HG02798 (cell line): ENCODE data around the gene ATXN7L1.

Experiments
- ATAC-seq: cut with Tn5 transposase; IDR thresholded peaks from one replicate; pipeline ENCODE4 v1.9.1; 2021; ENCODE audit warnings: mild to moderate bottlenecking; ENCODE audit not compliant: unreplicated experiment, poor library complexity

The ATXN7L1 gene

DNA sequence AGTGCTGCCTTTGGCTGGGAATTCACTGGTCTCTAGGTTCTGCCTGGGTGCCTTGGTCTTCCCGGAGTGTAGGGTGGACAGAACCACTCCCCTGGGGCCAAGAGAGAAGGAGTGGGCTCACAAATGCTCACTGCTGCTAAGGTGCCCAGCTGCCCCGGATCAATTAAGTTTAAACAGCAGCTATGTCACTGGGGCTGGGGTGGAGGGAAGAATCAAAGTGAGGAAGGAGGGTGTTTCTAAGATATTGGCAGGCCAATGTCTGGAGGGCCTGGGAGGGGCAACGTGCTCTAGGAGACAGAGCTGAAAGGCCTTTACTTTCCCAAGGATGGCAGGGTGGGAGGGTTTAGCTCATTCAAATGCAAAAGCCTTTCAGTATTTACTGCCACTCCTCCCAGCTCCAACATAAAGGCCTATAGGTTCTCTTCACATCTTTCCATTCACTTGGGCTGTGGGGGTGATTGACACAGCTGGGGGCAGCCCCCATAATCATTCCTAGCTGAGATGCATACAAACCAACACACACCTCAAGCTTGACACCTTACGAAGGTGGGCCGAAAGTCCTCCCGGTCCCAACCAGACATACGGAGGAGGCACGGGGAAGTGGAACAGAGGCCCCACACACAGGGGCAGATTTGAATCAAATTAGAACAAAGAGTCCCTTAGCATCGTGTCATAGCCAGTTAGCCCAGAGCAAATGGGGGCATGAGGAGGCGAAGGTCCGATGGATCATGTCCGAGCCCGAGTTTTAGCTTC, 187.2 kb downstream of the ATXN7L1 start:
- ATAC-seq = no peak

DNA sequence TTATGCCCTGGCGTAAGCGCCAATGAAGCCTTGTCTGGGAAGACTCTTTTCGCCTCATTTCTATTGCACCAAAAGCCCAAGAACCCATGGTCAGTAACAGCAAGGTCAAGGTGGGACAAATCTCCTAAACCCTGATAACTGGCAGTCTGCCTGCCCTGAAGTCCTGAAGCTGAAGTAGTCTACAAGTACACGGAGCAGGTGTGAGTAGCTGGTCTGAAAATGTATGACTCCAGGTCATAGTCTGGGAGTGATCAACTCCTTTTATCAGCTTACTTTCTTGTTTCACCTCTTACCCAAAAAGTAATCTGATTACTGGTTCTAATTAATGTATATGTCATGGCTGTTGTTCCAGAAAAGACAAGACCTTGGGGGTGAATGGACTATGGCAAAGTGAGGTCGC, 187.8 kb downstream of the ATXN7L1 start:
- no peak for ATAC-seq

DNA sequence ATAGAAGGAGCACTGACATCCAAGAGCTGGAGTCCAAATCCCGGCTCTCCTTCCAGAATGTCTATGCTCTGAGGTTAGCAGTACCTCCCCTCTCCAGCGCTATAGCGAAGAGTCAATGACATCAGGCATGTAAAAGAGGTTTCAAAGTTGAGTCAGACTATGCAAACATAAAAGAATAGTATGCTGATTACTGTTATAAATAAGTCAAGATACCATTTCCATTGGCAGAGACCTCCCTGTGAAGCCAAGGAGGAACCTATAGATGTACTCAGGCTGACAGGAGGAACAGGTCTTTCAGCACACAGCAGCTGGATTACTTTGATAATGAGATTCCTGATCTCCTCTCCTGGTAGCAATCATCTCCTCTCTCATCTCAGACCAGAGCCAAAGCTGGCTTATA, 191.2 kb downstream of the ATXN7L1 start:
- ATAC-seq = no peak

DNA sequence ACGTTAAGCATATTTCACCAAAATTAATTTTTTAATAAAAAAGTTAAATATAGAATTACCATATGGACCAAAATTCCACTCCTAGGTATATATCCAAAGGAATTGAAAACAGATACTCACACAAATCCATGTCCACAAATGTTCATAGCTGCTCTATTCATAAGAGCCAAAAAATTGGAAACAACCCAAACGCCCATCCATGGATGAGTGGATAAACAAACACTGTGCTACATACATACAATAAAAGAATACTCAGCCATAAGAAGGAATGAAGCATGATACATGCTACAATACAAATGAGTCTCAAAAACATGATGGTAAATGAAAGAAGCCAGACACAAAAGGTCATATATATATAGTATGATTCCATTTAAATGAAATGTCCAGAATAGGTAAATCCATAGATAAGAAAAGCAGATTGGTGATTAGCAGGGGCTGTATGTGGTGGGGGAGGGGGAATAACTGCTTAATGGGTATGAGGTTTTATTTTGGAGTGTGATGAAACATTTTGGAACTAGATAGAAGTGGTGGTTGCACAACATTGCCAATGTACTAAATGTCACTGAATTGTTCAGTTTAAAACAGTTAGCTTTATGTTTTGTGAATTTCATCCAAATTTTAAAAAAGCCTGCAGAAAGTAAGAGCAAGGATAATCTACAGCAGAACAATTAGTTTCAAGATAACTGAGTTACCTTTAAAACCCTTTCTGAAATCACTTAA, 193.9 kb downstream of the ATXN7L1 start:
- ATAC-seq = no peak

DNA sequence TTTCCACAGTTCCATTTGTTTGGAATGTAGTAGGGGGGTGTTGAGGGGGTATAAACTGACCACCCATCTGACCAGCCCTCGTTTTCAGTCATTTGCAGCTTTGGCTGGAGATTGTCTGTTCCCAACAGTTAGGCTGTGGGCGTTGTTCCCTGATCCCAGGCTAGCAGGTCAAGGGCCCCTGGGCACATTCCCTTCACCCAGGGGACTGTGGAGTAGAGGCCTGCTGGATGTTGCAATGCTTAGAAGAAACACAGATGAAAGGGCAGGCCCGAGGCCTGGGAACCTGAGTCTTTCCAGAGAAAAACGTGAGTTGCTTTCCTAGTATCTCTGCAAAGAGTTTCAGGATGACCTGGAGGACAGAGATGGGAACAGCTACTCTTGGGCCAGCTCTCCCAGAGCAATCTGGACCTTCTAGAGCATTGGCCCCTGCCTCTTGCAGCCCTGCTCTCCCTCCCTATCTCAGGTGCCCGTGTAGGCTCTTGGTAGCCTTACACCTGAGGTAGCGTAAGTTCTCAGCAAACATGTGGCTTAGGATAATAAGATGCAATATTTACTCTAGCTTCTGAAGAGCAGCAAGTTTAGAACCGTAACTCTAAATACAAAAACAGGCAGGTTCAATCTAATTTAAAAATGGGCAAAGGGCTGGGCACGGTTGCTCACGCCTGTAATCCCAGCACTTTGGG, 195.8 kb downstream of the ATXN7L1 start:
- no peak for ATAC-seq

DNA sequence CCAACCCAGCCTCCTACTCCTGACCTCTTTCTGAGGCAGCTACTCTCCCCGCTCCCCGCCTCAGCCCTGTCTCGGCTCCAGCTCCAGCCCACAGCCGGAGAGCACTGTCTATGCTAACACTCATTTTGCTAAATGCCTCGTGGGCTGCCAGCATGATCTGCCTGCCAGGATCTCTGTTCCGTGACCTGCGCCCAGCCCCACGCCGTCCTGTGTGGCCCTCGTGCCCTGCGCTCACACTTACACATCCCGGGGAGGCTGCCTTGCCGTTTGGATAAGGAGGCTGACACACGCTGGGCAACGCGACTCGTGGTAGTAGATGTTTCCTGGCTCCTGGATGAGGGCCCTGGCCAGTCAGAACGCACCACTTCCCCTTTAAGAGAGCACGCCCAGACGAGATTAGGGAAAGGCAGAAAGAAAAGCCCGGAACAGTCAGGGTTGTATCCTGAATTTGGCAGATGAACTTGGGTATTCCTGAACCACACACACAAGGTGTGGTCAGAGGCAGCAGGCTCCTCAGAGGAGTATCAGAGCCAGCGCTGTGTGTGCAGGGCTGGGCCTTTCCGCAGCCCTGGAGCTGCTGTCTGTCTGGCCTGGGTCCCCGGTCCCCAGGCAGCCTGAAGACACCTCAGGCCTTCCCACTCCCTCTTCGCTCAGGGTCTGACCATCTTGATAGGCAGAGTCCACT, 197.4 kb downstream of the ATXN7L1 start:
- ATAC-seq = peak; percentile 45

DNA sequence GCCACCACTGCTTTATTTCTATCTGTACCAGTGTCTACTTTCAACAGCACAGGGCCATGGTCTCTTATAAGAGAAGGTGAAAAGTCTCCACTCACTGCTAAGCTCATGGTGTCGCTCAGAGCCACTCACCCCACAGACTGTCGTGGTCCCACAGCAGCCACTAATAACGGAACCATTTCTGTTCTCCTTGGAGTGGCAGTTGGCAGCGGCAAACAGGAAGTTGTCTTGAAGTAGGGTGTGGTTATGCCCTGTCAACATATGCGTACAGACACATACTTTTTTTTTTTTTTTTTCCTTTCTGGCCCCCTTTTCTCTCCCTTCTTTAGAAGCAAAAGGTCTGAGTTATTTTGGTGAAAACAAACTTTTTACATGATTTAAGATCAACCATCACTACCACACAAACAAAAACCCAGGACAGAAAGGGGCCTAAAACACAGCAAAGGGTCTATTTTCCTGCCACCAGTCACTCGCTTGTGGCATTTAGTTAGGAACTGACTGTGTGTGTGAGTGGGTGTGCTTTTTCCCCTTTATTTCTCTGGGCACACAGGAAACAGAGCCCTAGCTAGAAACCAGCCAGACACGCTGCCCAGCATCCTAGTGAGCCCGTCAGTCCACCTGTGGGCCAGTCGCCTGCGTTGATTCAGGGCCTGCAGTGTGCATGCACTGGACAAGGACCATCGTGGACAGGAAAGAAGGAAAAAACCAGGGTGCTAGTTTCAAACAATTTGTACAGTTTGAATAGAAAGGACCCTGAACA, 198.4 kb downstream of the ATXN7L1 start:
- peak; percentile 67 for ATAC-seq

DNA sequence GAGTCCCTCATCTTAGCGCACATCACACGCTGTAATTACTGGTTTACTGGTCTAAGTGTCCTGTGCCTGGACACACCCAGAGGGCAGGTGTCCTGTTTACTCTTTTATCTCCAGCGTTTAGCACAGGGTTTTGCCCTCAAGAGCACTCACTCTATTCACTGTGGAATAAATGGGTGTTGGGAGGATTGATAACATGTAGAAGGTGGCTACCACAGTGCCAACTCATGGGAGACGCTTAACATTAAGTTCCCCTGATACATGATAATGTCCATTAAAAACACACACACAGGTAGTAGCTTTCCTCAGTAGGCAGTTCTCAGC, 199.0 kb downstream of the ATXN7L1 start:
- no peak for ATAC-seq

DNA sequence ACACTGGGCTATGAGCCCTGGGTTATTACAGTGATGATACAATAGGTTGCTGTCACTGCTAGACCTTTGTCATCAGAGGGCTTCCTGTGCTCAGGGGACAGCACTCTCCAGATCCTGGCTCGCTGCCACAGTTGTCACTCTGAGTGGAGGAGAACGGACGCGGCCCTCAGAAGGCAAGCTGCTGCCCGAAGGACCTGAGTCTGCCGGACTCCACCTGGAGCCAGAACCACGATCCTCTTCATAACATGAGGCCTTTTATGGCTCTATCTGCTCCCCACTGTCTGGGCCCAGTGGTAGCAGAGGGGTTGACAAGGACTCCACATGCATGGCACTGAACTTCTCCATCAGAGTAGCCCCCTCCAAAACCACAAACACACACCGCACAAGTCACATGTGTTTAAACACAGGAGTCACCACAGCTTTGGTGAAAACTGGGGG, 200.4 kb downstream of the ATXN7L1 start:
- ATAC-seq = no peak

DNA sequence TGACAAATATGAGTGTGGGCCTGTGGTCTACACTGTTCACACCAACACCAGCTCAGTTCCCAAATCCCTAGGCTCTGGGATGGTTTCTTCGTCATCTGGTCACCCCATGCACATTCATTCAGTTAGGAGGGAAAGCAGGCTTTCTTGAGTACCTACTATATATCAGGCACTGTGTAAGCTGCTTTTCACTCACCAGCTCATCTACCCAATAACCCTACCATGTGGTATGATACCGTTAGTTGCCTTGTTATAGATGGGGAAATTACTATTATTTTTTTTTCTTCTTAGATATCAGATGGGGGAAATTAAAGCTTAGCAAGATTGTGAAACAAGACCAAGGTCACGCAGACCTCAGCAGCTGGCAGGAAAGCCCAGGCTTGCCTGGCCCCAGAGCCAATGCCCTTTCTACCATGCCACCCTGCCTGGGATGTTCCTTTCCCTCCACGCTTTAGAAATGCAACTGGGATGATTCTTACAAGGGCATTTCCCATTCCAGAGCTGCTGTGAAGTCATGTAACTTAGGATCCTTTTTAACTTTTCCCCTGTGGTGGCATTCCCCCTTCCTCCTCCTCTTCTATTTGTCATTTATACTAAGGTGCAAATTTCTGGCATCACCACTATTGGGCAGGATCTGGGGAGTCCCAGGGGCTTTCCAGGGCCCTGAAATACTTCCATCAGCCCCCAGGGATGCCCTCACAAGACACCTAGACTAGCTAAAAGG, 202.0 kb downstream of the ATXN7L1 start:
- ATAC-seq = no peak

DNA sequence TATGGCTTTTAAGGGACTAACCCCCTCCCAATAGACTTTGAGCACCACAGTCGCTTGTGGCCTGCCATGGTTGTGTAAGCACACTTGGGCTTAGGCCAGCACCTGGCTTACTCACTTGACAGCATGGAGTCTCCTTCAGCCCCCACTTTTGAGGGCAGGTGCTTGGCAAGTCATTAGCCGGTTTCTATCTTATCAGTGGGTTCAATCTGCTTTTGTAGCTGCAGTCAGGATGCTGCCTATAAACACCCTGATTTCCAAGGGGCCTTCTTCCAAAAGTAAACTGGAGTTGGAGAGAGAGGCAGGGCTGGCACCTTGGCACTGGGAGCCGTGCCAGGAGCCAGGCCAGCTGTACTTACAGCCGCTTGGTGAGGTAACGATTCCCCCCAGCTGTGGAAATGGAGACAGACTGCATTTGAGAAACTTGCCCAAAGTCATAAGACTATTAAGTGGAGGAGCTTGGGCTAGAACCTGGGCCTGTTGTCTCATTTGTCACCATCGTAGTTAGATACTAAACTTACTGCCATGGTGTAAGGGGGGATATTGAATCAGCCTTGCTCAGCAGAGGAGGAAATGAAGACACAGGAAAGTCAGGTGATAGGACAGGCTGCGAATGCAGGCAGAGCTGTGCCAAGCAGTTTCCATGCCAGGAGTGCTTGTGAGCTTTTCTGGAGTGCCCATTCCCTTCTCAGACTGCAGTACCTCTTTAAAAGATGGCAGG, 202.9 kb downstream of the ATXN7L1 start:
- no peak for ATAC-seq

DNA sequence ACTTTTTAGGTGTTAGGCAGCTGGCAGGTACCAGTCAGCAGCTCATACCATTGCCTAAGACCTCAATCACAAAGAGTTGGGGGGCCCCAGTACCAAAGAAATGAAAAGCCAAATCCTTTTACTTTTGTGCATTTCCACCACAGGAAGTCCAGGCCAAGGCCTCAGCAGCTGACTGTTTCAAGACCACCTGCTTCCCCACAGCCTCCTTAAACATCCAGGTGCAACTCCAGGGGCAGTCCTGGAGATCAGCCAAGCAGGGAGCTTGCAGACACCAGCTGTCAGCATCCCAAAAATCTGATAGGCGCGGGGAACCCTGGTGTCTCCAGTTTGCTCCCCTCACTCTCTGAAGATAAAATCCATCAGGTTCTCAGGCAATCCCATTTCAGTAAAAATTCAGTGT, 203.6 kb downstream of the ATXN7L1 start:
- no peak for ATAC-seq

DNA sequence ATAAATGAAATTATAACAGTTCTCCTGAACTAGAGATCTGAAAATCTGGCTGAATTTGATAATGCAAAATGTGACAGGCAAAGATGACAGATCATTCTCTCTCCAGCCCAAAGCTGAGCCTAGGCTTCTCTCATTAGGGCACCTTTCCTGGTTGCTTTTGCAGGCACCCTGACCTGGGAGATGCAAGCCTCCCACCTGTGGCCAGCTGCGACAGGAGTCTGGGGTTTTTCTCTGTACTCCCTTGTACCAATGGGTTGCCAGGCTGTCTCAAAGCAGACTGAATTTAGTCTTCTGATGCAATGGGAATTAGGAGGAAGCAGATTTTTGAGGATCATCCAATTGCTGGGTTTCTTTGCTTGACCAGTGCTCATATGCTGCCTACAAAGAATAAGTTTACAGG, 210.1 kb downstream of the ATXN7L1 start:
- no peak for ATAC-seq

DNA sequence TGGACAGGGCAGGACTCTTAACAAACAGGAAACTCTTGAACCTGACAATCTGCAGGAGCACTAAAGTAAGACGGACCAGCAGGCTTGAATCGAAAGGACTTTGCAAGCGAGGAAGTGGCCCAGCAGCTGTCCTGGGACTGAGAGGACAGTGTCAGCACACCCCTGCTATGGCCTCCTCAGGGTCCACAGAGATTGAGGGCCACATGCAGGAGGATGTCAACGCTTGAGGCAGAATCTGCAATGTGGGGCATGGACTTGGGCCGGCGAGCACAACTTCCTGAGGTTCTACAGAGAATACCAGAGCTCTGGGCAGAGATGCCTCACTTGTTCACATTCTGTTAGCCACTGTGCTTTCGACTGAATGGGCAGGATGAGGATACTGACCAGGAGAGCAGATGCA, 210.7 kb downstream of the ATXN7L1 start:
- no peak for ATAC-seq

DNA sequence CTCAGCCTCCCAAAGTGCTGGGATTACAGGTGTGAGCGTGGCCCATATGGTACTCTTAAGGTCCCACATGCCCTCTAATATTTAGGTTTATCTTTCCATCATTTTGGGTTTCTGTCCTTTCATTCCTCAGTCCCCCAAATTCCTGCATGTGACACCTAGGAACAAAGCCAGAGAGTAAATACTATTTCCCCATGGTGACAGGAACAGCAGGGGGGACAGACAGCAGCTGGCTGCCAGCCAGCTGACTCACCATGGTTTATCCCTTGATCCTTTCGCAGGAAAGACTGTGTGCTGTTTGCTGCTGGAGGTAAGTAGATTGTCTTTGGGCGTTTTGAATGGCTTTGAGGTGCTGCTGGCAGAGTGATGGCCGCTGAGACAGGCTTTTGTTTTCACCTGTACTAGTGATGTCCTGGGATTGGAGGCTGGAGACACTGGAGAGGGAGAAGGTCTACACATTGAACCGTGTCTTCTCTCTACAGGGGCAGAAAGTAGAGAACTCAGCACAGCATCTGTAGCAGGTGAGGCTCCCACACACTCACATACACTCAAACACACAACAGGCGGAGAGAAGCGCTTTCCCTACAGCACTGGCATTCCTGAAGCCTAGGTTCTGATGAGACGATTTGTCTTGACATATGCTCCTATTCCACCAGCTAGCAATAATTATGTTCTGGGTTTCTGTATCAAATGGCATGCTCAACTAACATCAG, 211.4 kb downstream of the ATXN7L1 start:
- ATAC-seq = no peak

DNA sequence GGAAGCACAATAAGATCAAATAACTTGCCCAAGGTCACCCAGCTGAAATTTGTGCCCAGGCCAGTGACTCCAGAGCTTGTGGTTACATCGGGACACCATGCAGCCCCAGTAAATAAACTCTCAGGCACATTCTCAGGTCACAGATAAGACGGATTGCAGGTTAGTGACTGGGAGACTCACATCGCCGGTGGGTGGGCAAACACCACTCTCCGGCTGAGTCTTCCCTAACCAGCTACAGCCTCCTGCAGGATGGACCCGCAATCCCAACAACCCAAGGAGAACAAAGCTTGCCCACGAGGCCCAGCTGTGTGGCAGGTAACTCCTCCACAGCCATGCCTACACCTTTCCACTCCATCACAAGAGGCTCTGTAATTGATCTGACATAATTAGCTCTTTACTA, 213.4 kb downstream of the ATXN7L1 start:
- no peak for ATAC-seq

DNA sequence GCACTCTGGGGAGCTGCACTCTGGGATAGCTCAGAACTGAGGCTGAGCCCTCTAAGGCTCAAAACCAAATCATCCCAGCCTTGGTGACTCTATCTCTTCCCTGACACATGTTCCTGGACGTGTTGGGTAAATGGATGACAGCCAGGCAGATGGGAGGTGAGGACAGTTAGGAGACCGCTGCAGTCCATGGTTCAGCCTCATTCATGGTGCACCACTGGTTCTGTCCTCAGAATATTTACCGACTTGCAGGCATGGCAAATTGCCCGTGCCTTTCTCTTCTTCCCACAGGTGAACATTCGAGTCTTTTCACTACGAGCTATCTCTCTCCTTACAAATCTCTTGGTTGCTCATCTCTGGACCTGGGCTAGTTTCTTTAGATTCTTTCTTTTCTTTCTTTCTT, 214.8 kb downstream of the ATXN7L1 start:
- no peak for ATAC-seq

DNA sequence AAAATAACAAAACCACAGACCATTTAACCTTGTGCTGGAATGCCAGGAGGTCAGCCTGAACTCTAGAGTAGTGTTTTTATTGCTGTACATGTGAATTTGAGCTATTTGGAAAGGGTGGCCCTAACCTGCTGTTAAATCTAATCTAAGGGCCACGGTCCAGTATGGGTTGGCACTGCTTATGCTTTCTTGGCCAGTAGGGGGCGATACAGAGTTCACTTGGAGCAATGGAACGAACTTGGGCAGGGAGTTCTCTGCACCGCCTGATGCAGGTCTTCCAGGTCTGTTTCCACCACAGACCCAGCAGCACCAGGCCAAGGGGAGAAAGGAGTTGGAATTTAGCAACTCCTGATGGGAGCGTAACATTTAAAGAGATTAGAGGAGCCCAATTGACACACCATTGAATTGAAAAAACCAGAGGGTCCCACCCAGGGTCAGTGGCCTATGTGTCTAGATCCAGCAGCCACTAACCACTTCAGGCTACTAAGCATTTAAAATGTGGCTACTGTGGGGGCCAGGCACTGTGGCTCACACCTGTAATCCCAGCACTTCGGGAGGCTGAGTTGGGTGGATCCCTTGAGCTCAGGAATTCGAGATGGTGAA, 219.4 kb downstream of the ATXN7L1 start:
- peak; percentile 48 for ATAC-seq
